Activated CD8-positive, alpha-beta T cell treated with anti-CD3 and anti-CD28 coated beads for 36 hours (primary cell): ENCODE results near the gene PRIMPOL. TPM values are rescaled to one million over a fixed set of nuclear protein-coding genes. Genes with fewer than 3 reads are reported as not detected.

Source experiments
- ATAC-seq: fragments of 200-7000 bp; cut with Tn5 transposase; one replicate; pipeline ENCODE4 v1.10.0; 2021; ENCODE audit warnings: mild to moderate bottlenecking, moderate library complexity
- CTCF ChIA-PET: fragments of 350-600 bp; sonication (Branson Sonifier 250); formaldehyde crosslinking; loops from one replicate; lab custom pipeline; 2021; ENCODE audit warnings: antibody characterized with exemption; lab: Charles Lee
- POLR2A ChIA-PET: fragments of 350-600 bp; sonication (Branson Sonifier 250); formaldehyde crosslinking; loops from one replicate; lab custom pipeline; 2021; ENCODE audit warnings: antibody characterized with exemption; lab: Charles Lee
- DNase-seq: peaks from one replicate; pipeline ENCODE4 v3.0.0-alpha.2; 2020
- H3K27ac Mint-ChIP-seq: one replicate; pipeline ENCODE4 v1.8.0; 2021; ENCODE audit warnings: mild to moderate bottlenecking, mixed read lengths
- H3K27me3 Mint-ChIP-seq: one replicate; pipeline ENCODE4 v1.8.0; 2021; ENCODE audit warnings: mixed read lengths
- H3K36me3 Mint-ChIP-seq: one replicate; pipeline ENCODE4 v1.8.0; 2021; ENCODE audit warnings: low read depth, mixed read lengths
- H3K4me1 Mint-ChIP-seq: one replicate; pipeline ENCODE4 v1.8.0; 2021; ENCODE audit warnings: low read depth, mixed read lengths
- H3K4me3 Mint-ChIP-seq: one replicate; pipeline ENCODE4 v1.8.0; 2021; ENCODE audit warnings: mild to moderate bottlenecking, moderate library complexity, mixed read lengths
- H3K9me3 Mint-ChIP-seq: one replicate; pipeline ENCODE4 v1.8.0; 2021; ENCODE audit warnings: mixed read lengths
- intact Hi-C: fragments of 100-400 bp; cut with micrococcal nuclease; formaldehyde crosslinking; loops from one replicate; pipeline ENCODE4 v1.10.0; 2022
- total RNA-seq, 2 experiments: library from RNA; stranded (reverse); gene quantifications; one replicate each; pipeline ENCODE4 v1.2.3, GENCODE V29; 2021
- TF ChIP-seq, protein P1 (sequence below): fragments of 200-600 bp; IDR thresholded peaks from one replicate; pipeline ENCODE4 v1.8.0; 2022; ENCODE audit warnings: antibody characterized with exemption, mild to moderate bottlenecking

PRIMPOL gene
- total RNA-seq, 2 experiments from 2014 or later, result 16.9 to 17.3 TPM

DNA sequence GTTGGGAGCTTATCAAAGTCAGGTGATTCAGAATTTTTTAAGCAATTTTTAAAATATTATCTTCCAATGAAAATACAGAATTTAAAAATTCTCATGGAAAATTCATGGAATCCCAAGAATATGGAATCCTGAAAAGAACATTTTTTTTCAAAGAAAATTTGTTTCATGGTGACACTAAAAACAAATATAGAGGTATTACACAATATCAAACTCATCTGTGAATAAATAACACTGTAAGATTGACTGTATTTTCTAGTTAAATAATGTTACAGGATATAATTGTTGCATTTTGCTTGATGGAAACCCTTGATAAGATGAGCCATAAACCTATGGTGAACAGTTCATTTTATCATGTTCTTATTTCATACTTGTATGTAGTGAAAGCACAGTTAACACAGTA is 11.4 kb downstream of the PRIMPOL start:
- ChIA-PET POLR2A (no interaction called here), CTCF (no interaction called here)
- Mint-ChIP-seq H3K9me3 (no peaks in the 10 kb centered on the region), H3K27ac (no peak overlapping the region), H3K27me3 (no peaks in the 10 kb centered on the region), H3K36me3 (peaks cover 17% of the 10 kb centered on the region), H3K4me1 (no peaks in the 10 kb centered on the region), H3K4me3 (no peak overlapping the region)
- intact Hi-C loops, result no loop called here
- TF ChIP-seq, protein P1, sequence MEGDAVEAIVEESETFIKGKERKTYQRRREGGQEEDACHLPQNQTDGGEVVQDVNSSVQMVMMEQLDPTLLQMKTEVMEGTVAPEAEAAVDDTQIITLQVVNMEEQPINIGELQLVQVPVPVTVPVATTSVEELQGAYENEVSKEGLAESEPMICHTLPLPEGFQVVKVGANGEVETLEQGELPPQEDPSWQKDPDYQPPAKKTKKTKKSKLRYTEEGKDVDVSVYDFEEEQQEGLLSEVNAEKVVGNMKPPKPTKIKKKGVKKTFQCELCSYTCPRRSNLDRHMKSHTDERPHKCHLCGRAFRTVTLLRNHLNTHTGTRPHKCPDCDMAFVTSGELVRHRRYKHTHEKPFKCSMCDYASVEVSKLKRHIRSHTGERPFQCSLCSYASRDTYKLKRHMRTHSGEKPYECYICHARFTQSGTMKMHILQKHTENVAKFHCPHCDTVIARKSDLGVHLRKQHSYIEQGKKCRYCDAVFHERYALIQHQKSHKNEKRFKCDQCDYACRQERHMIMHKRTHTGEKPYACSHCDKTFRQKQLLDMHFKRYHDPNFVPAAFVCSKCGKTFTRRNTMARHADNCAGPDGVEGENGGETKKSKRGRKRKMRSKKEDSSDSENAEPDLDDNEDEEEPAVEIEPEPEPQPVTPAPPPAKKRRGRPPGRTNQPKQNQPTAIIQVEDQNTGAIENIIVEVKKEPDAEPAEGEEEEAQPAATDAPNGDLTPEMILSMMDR, result no peak
- DNase-seq (no peak), ATAC-seq (no peak)

DNA sequence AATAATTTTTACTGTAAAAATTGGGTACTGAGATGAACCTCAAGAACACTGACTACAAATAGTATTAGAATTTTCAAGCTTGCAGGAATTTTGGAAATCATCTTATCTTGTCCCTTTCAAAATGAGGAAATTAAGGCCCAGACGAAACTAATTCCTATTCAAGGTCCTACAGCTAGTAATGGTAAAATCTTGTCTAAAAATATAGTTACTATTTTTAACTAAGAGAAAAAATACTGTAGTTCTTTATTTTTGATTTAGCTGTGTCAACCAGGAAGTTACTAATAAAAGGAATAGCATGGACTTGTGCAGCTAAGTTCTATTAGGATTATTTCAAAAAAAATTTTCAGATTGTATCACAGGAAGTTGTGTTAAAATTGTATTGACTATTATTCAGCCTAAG is 12.7 kb downstream of the PRIMPOL start:
- no peak for DNase-seq
- H3K4me1 Mint-ChIP-seq, result no peaks in the 10 kb centered on the region
- TF ChIP-seq, protein P1, result no peak
- intact Hi-C loops, result no loop called here
- H3K9me3 Mint-ChIP-seq, result no peaks in the 10 kb centered on the region
- H3K4me3 Mint-ChIP-seq, result no peak overlapping the region
- H3K36me3 Mint-ChIP-seq, result peaks cover 25% of the 10 kb centered on the region
- H3K27ac Mint-ChIP-seq, result no peak overlapping the region
- no peaks in the 10 kb centered on the region for H3K27me3 Mint-ChIP-seq
- CTCF ChIA-PET, result interaction anchor here (0.9 to 1.1 kb wide), 3 partner anchors 13 to 35 kb away, joined by 3 to 4 read pairs (median 3); partner anchors contain the start of genes CASP3 and PRIMPOL
- ATAC-seq, result no peak
- POLR2A ChIA-PET, result interaction anchor here (1.4 kb wide), 1 partner anchor 72 kb away, joined by 3 read pairs; the partner anchor contains the start of gene CENPU

DNA sequence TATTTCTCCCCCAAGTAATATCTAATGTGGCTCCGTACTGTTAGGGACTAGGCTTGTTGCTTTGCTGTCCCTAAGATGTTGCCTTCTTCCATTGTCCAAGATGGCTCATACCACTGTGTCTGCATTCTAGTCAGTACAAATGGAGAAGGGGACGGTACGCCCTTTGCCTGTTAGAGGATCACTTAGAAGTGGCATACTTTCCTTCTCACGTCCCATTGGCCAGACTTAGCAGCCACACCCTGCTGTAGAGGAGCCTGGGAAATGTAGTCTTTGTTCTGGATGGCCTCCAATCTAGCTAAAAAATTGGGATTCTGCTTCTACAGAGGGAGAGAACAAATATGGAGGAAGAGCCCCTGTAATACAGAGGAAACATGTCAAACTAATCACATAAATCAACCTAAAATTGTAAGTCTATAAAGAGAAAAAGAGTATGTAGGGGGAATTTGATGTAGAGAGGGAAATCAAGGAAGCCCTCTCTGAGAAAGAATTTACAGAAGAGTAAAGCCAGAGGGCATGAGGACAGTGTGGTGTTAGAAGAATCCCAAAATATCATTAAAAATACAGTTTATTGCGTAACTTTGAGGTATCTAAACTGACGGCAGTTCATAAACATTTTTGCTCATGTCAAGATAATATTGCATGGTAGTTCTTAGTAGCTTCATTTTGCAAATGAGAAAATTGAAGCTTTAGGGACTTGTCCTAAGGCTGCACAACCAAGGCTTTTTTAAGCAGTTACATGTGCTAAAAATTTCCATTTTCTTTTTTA is 15.1 kb downstream of the PRIMPOL start:
- Mint-ChIP-seq H3K4me1 (peaks cover 20% of the 10 kb centered on the region), H3K4me3 (no peak overlapping the region), H3K9me3 (no peaks in the 10 kb centered on the region), H3K27ac (no peak overlapping the region), H3K27me3 (no peaks in the 10 kb centered on the region), H3K36me3 (peaks cover 36% of the 10 kb centered on the region)
- no peak for DNase-seq
- ATAC-seq, result peak; percentile 64
- intact Hi-C loops, result no loop called here
- ChIA-PET POLR2A (no interaction called here), CTCF (interaction anchor here (1.0 to 1.5 kb wide), 2 partner anchors 20 to 58 kb away, joined by 3 read pairs; no protein-coding TSS in a partner anchor)
- TF ChIP-seq, protein P1, result no peak

DNA sequence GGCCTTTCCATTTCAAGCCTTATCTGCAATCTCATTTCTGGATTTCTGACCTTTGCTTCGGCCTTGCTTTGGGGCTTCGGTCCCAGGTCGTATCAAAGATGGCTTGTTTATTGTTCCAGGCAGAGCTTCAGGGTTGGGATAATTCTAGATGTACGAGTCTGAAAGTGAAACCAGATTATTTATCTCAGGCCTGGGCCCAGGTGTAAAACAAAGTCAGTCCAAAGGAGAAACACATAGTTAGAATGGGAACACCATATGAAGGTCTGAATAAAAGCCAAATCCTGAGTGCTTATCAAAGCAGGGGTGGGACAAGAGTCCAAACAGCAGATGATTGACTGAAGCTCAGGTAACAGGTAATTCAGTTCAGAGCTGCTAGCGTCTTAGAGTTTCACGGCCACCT is 17.1 kb downstream of the PRIMPOL start:
- ATAC-seq, result no peak
- no peaks in the 10 kb centered on the region for H3K27me3 Mint-ChIP-seq
- H3K9me3 Mint-ChIP-seq, result no peaks in the 10 kb centered on the region
- H3K4me3 Mint-ChIP-seq, result no peak overlapping the region
- intact Hi-C loops, result no loop called here
- peaks cover 23% of the 10 kb centered on the region for H3K4me1 Mint-ChIP-seq
- POLR2A ChIA-PET, result interaction anchor here (0.6 kb wide), 1 partner anchor 378 kb away, joined by 3 read pairs; no protein-coding TSS in a partner anchor
- TF ChIP-seq, protein P1, result no peak
- H3K27ac Mint-ChIP-seq, result no peak overlapping the region
- H3K36me3 Mint-ChIP-seq, result peaks cover 37% of the 10 kb centered on the region
- CTCF ChIA-PET, result no interaction called here
- DNase-seq, result no peak

DNA sequence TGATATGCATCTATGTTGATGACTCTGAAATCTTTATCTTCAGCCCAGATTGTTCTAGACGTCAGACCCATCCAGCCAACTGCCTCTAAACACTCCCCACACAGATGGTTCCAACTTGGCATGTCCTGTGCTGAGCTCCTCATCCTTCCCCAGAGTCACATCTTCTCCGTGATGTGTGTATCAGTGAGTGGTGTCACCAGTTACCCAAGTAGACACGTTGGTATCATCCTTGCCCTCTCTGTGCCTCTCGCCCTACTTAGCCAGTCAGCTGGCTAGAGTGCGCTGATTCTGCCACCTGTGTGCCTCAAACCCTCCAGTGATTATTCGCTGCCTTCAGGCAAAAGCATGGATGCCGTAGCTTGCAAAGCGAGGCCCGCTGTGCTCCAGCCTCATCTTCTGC is 18.6 kb downstream of the PRIMPOL start:
- no peaks in the 10 kb centered on the region for H3K9me3 Mint-ChIP-seq
- ATAC-seq (peak; percentile 43), DNase-seq (no peak)
- H3K36me3 Mint-ChIP-seq, result peaks cover 44% of the 10 kb centered on the region
- peak overlapping the region; percentile 79 for H3K27ac Mint-ChIP-seq
- TF ChIP-seq, protein P1, result no peak
- POLR2A ChIA-PET, result interaction anchor here (0.6 to 2.0 kb wide), 6 partner anchors 11 to 66 kb away, joined by 3 to 8 read pairs (median 4); partner anchors contain the start of gene CENPU
- no peak overlapping the region for H3K4me3 Mint-ChIP-seq
- CTCF ChIA-PET, result interaction anchor here (1.8 to 1.9 kb wide), 2 partner anchors 10 to 404 kb away, joined by 6 read pairs; no protein-coding TSS in a partner anchor
- H3K27me3 Mint-ChIP-seq, result no peaks in the 10 kb centered on the region
- peaks cover 23% of the 10 kb centered on the region for H3K4me1 Mint-ChIP-seq
- intact Hi-C loops, result no loop called here
